ENCODE results near the gene NME3. TPM values are rescaled to one million over a fixed set of nuclear protein-coding genes. Genes with fewer than 3 reads are reported as not detected.

Gene NME3
- total and polyA plus RNA-seq, 4 experiments from 2014 or later: 64.1 to 88.6 (median 77.3) TPM

DNA sequence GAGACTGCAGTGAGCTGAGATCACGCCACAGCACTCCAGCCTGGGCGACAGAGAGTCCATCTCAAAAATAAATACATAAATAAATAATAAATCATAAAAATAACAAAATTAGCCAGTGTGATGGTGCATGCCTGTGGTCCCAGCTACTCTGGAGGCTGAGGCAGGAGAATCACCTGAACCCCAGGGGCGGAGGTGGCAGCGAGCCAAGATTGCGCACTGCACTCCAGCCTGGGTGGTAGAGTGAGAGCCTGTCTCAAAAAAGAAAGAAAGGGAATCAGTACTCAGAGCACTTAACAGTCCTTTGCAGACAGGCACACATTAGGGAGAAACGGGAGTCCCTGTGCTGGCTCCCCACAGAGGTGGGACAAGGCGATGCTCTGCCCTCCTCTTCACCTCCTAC, 40.3 kb downstream of the NME3 start:
- H3K27me3 ChIP-seq (ENCODE audit: insufficient read depth, low read length): no peaks in the 10 kb centered on the region
- Mint-ChIP-seq H3K9me3 (no peaks in the 10 kb centered on the region), H3K27ac (no peak overlapping the region), H3K27me3 (no peaks in the 10 kb centered on the region), H3K36me3 (peaks cover 11 to 36% of the 10 kb centered on the region in 2 donors), H3K4me1 (peaks cover 0 to 7% (median 6%) of the 10 kb centered on the region in 4 donors), H3K4me3 (no peak overlapping the region)
- no peak for DNase-seq
- H3K4me3 ChIP-seq (ENCODE audit: low read length in 2 of 2): no peak overlapping the region
- ChIA-PET POLR2A (ENCODE audit: partially characterized antibody) (no interaction called here), CTCF (ENCODE audit: partially characterized antibody) (no interaction called here)
- no peaks in the 10 kb centered on the region for H3K4me1 ChIP-seq (ENCODE audit: insufficient read depth, low read length)
- intact Hi-C loops (cut with micrococcal nuclease): no loop called here
- peaks cover 46% of the 10 kb centered on the region for H3K36me3 ChIP-seq (ENCODE audit: insufficient read depth, low read length)
- H3K27ac ChIP-seq (ENCODE audit: low read depth, low read length): no peak overlapping the region
- no peaks in the 10 kb centered on the region for H3K9me3 ChIP-seq (ENCODE audit: control insufficient read depth in 1 of 2, low read length in 2 of 2)

DNA sequence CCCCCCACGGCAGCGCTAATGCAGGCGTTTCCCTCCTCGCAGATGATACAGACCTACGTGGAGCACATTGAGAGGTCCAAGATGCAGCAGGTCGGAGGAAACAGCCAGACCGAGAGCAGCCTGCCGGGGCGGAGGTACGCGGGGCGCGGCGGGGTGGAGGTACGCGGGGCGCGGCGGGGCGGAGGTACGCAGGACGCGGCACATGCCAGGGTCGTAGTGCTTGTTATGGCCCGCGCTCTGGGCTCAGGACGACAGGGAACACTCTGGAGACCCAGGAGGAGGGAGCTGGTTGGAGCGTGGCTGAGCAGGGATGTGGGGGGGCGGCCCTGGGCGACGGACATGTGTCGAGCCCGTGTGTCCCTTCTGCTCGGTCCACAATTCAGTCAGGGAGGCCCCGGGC, 41.9 kb downstream of the NME3 start:
- peaks cover 46% of the 10 kb centered on the region for H3K36me3 ChIP-seq (ENCODE audit: insufficient read depth, low read length)
- Mint-ChIP-seq H3K27me3 (no peaks in the 10 kb centered on the region), H3K4me1 (peaks cover 0 to 7% (median 6%) of the 10 kb centered on the region in 4 donors), H3K36me3 (peaks cover 11 to 39% of the 10 kb centered on the region in 2 donors), H3K4me3 (no peak overlapping the region), H3K27ac (no peak overlapping the region), H3K9me3 (no peaks in the 10 kb centered on the region)
- ChIA-PET CTCF (ENCODE audit: partially characterized antibody) (interaction anchor here (1.4 kb wide), 1 partner anchor 23 kb away, joined by 5 read pairs; the partner anchor contains the start of gene MAPK8IP3), POLR2A (ENCODE audit: partially characterized antibody) (interaction anchor here (1.3 kb wide), 1 partner anchor 22 kb away, joined by 4 read pairs; no protein-coding TSS in a partner anchor)
- no peak overlapping the region for H3K27ac ChIP-seq (ENCODE audit: low read depth, low read length)
- H3K4me3 ChIP-seq (ENCODE audit: low read length in 2 of 2): no peak overlapping the region
- intact Hi-C loops (cut with micrococcal nuclease): no loop called here
- H3K9me3 ChIP-seq (ENCODE audit: control insufficient read depth in 1 of 2, low read length in 2 of 2): no peaks in the 10 kb centered on the region
- no peaks in the 10 kb centered on the region for H3K4me1 ChIP-seq (ENCODE audit: insufficient read depth, low read length)
- no peak for DNase-seq
- H3K27me3 ChIP-seq (ENCODE audit: insufficient read depth, low read length): no peaks in the 10 kb centered on the region

DNA sequence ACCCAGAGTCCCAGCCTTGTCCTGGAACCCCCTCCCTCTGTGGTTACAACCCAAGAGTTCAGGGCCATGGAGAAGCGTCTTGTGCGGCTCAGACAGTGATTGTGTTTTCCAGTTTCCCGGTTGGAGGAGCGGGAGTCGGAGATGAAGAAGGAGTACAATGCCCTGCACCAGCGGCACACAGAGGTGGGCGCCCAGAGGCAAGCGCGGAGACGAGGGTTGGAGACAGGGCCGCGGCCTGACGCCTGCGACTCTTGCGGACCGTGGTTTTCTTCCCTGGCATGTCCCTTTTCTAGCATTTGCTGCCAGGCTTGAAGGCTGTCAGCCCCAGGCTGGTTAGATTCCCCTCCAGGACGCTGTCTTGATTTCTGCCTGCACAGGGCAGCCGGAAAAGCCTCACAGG, 42.3 kb downstream of the NME3 start:
- H3K36me3 ChIP-seq (ENCODE audit: insufficient read depth, low read length): peaks cover 42% of the 10 kb centered on the region
- no peaks in the 10 kb centered on the region for H3K9me3 ChIP-seq (ENCODE audit: control insufficient read depth in 1 of 2, low read length in 2 of 2)
- no peak for DNase-seq
- no peak overlapping the region for H3K27ac ChIP-seq (ENCODE audit: low read depth, low read length)
- H3K4me3 ChIP-seq (ENCODE audit: low read length in 2 of 2): no peak overlapping the region
- H3K4me1 ChIP-seq (ENCODE audit: insufficient read depth, low read length): peaks cover 1% of the 10 kb centered on the region
- Mint-ChIP-seq H3K36me3 (peaks cover 11 to 39% of the 10 kb centered on the region in 2 donors), H3K27me3 (no peaks in the 10 kb centered on the region), H3K27ac (peak overlapping the region in 1 of 7 donors; percentile 57), H3K4me3 (no peak overlapping the region), H3K4me1 (peaks cover 0 to 7% (median 6%) of the 10 kb centered on the region in 4 donors), H3K9me3 (no peaks in the 10 kb centered on the region)
- no peaks in the 10 kb centered on the region for H3K27me3 ChIP-seq (ENCODE audit: insufficient read depth, low read length)
- intact Hi-C loops (cut with micrococcal nuclease): no loop called here
- ChIA-PET CTCF (ENCODE audit: partially characterized antibody) (interaction anchor here (1.4 kb wide), 1 partner anchor 23 kb away, joined by 5 read pairs; the partner anchor contains the start of gene MAPK8IP3), POLR2A (ENCODE audit: partially characterized antibody) (interaction anchor here (1.3 kb wide), 1 partner anchor 22 kb away, joined by 4 read pairs; no protein-coding TSS in a partner anchor)

DNA sequence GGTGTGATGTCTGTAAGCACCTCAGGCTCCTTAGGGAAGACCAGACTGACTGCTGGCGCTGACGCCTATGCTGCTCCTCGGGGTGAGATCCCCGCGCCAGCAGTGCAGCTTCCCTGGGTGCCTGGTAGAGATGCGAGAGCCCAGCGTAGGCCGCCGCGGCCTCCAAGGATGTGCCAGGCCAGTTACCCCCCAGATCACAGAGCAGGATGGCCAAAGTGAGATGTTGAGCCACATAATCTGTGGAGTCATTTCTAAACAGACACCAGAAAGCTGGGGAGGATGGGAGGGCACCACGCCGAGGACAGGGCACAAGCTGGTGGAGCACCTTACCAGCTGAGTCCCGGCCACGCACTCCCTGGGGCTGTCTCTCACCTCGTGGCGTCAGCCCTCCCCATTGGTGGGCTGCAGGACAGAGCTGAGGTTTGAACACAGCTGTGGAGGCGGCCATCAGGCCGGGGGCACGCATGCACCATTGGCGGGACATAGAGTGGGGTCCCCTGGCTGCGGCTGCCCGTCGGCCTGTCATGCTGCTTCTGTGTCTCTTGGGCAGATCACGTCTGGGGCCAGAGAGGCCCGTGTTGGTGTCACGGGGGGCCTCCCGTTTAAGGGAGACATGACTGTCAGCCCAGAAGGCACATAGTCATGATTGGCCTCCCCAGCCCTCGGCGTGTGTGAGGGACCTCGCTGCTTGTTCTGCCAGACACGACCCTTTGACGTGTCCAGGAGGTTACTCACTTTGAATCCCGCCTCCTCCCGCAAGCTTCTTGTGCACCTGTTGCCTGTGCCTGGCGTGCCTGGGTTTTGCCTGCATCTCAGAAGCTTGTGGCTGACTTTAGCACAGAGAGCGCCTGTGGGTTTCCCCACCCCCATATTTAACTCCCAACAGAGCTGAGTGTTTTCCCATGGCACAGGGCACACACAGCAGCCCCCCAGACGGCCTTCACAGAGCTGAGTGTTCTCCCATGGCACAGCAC, 43.4 kb downstream of the NME3 start:
- intact Hi-C loops (cut with micrococcal nuclease): no loop called here
- H3K27ac Mint-ChIP-seq: peak overlapping the region in 2 of 7 donors; percentile 29 to 36
- no peak overlapping the region for H3K27ac ChIP-seq (ENCODE audit: low read depth, low read length)

DNA sequence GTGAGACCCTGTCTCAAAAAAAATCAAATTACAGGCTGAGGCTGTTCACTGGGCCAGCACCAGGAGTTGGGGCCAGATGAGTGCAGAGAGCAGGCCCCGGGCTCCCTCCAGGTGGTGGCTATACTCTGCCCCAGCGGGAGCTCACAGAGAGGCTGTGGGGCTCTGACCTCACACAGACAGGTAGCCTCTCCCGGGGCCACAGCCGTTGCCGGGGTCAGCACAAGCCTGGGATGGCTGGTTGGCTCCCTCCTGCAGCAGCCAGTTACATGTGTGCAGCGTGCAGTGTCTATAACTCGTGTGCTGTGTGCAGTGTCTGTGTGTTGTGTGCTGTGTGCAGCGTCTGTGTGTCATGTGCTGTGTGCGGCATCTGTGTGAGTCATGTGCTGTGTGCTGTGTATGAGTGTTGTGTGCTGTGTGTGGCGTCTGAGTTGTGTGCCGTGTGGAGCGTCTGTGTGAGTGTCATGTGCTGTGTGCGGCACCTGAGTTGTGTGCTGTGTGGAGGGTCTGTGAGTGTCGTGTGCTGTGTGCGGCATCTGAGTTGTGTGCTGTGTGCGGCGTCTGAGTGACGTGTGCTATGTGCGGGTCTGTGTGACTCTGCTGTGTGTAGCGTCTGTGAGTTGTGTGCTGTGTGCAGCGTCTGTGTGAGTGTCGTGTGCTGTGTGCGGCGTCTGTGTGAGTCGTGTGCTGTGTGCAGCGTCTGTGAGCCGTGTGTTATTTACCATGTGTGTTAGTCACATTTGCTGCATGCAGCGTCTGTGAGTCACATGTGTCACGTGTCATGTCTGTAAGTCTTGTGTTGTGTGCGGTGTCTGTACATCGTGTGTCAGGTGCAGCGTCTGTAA, 44.5 kb downstream of the NME3 start:
- Histone ChIP-seq H3K9me3 (ENCODE audit: control insufficient read depth in 1 of 2, low read length in 2 of 2) (no peaks in the 10 kb centered on the region), H3K27ac (ENCODE audit: low read depth, low read length) (no peak overlapping the region), H3K4me1 (ENCODE audit: insufficient read depth, low read length) (peaks cover 23% of the 10 kb centered on the region), H3K36me3 (ENCODE audit: insufficient read depth, low read length) (peaks cover 30% of the 10 kb centered on the region), H3K27me3 (ENCODE audit: insufficient read depth, low read length) (no peaks in the 10 kb centered on the region), H3K4me3 (ENCODE audit: low read length in 2 of 2) (no peak overlapping the region)
- POLR2A ChIA-PET (ENCODE audit: partially characterized antibody): interaction anchor here (1.1 kb wide), 1 partner anchor 21 kb away, joined by 3 read pairs; the partner anchor contains the start of gene MAPK8IP3
- intact Hi-C loops (cut with micrococcal nuclease): no loop called here
- CTCF ChIA-PET (ENCODE audit: partially characterized antibody): no interaction called here
- peaks cover 18 to 21% (median 19%) of the 10 kb centered on the region in 4 donors for H3K4me1 Mint-ChIP-seq
- peak overlapping the region in 5 of 7 donors; percentile 30 to 71 (median 42) for H3K27ac Mint-ChIP-seq
- no peaks in the 10 kb centered on the region for H3K27me3 Mint-ChIP-seq
- H3K4me3 Mint-ChIP-seq: peak overlapping the region in 1 of 8 donors; percentile 39
- no peaks in the 10 kb centered on the region for H3K9me3 Mint-ChIP-seq
- peaks cover 11 to 39% of the 10 kb centered on the region in 2 donors for H3K36me3 Mint-ChIP-seq
- DNase-seq: no peak

More for the DNA sequence above, 43.4 kb downstream of the NME3 start:
- H3K9me3 Mint-ChIP-seq: no peaks in the 10 kb centered on the region
- DNase-seq: no peak
- Histone ChIP-seq H3K4me1 (ENCODE audit: insufficient read depth, low read length) (peaks cover 12% of the 10 kb centered on the region), H3K36me3 (ENCODE audit: insufficient read depth, low read length) (peaks cover 33% of the 10 kb centered on the region), H3K9me3 (ENCODE audit: control insufficient read depth in 1 of 2, low read length in 2 of 2) (no peaks in the 10 kb centered on the region), H3K4me3 (ENCODE audit: low read length in 2 of 2) (no peak overlapping the region), H3K27me3 (ENCODE audit: insufficient read depth, low read length) (no peaks in the 10 kb centered on the region)
- ChIA-PET CTCF (ENCODE audit: partially characterized antibody) (interaction anchor here (0.8 kb wide), 1 partner anchor 22 kb away, joined by 3 read pairs; the partner anchor contains the start of gene MAPK8IP3), POLR2A (ENCODE audit: partially characterized antibody) (interaction anchor here (1.1 kb wide), 1 partner anchor 22 kb away, joined by 3 read pairs; the partner anchor contains the start of gene MAPK8IP3)
- no peaks in the 10 kb centered on the region for H3K27me3 Mint-ChIP-seq
- H3K36me3 Mint-ChIP-seq: peaks cover 11 to 42% of the 10 kb centered on the region in 2 donors
- peaks cover 10 to 14% (median 13%) of the 10 kb centered on the region in 4 donors for H3K4me1 Mint-ChIP-seq
- H3K4me3 Mint-ChIP-seq: no peak overlapping the region

DNA sequence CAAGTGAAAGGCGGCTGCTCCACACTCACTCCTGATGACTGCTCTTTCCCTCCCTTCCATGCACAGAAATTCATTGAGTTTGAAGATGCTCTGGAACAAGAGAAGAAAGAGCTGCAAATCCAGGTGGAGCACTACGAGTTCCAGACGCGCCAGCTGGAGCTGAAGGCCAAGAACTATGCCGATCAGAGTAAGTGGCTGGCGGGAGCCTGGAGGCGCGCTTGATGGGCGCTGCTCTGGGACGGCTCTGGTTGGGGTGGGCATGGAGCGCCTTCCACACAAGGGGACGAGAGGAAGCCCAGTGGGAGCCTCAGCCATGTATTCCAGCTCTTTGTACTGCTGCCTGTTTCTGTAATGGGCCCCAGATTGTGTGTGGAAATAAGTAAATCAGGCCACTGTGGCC, 46.9 kb downstream of the NME3 start:
- Histone ChIP-seq H3K9me3 (ENCODE audit: control insufficient read depth in 1 of 2, low read length in 2 of 2) (no peaks in the 10 kb centered on the region), H3K27me3 (ENCODE audit: insufficient read depth, low read length) (no peaks in the 10 kb centered on the region), H3K4me3 (ENCODE audit: low read length in 2 of 2) (no peak overlapping the region), H3K36me3 (ENCODE audit: insufficient read depth, low read length) (peaks cover 30% of the 10 kb centered on the region), H3K27ac (ENCODE audit: low read depth, low read length) (no peak overlapping the region), H3K4me1 (ENCODE audit: insufficient read depth, low read length) (peaks cover 29% of the 10 kb centered on the region)
- Mint-ChIP-seq H3K36me3 (peaks cover 11 to 33% of the 10 kb centered on the region in 2 donors), H3K4me3 (no peak overlapping the region), H3K27ac (no peak overlapping the region), H3K4me1 (peaks cover 20 to 31% (median 25%) of the 10 kb centered on the region in 4 donors), H3K27me3 (no peaks in the 10 kb centered on the region), H3K9me3 (no peaks in the 10 kb centered on the region)
- intact Hi-C loops (cut with micrococcal nuclease): no loop called here
- no peak for DNase-seq
- POLR2A ChIA-PET (ENCODE audit: partially characterized antibody): interaction anchor here (1.2 kb wide), 1 partner anchor 47 kb away, joined by 3 read pairs; the partner anchor contains the start of gene JPT2
- CTCF ChIA-PET (ENCODE audit: partially characterized antibody): interaction anchor here (1.0 to 1.5 kb wide), 3 partner anchors 9 to 361 kb away, joined by 3 to 4 read pairs (median 3); no protein-coding TSS in a partner anchor
